H1 (cell line): ENCODE data around the gene VWA7. TPM values are rescaled to one million over a fixed set of nuclear protein-coding genes. Genes with fewer than 3 reads are reported as not detected.

Experiments used
- ASH2L ChIP-seq: fragments of 200-600, 300-600 bp; sonication (generic); IDR thresholded peaks from one replicate; pipeline ENCODE4 v1.7.1; 2017; ENCODE audit warnings: low read length
- BCL11A ChIP-seq, 2 experiments: IDR thresholded peaks; one replicate each; pipeline ENCODE4 v1.6.1; 2011; ENCODE audit warnings: low read depth in 2 of 2, low read length in 2 of 2, mild to moderate bottlenecking in 2 of 2
- BRCA1 ChIP-seq: IDR thresholded peaks from 2 replicates; pipeline ENCODE4 v1.6.1; 2012; ENCODE audit warnings: low read depth, low read length, improper control_type of control experiment
- CHD7 ChIP-seq: fragments of 300-600 bp; sonication (generic); IDR thresholded peaks from 2 replicates; pipeline ENCODE4 v1.7.1; 2012; ENCODE audit warnings: low read length, moderate library complexity, mild to moderate bottlenecking, inconsistent platforms; ENCODE audit not compliant: insufficient replicate concordance
- CREB1 ChIP-seq: IDR thresholded peaks from 2 replicates; pipeline ENCODE4 v1.6.1; 2012; ENCODE audit warnings: inconsistent platforms
- KDM5A ChIP-seq: fragments of 200-600 bp; IDR thresholded peaks from 2 replicates; pipeline ENCODE4 v1.7.1; 2012; ENCODE audit warnings: mild to moderate bottlenecking, low read length, inconsistent platforms, mixed read lengths
- RNF2 ChIP-seq: fragments of 200-900, 300-1000 bp; sonication (generic); IDR thresholded peaks from 2 replicates; pipeline ENCODE4 v1.7.1; 2016; ENCODE audit warnings: borderline replicate concordance, low read depth, mild to moderate bottlenecking, antibody characterized with exemption, low read length; ENCODE audit not compliant: poor library complexity, severe bottlenecking; ENCODE audit errors: missing control alignments
- RXRA ChIP-seq: IDR thresholded peaks from 2 replicates; pipeline ENCODE4 v1.6.1; 2011; ENCODE audit warnings: low read depth, mild to moderate bottlenecking, low read length, moderate library complexity; ENCODE audit not compliant: insufficient read depth
- SP1 ChIP-seq: IDR thresholded peaks from 2 replicates; pipeline ENCODE4 v1.6.1; 2011; ENCODE audit warnings: low read depth, low read length
- TAF1 ChIP-seq: IDR thresholded peaks from 2 replicates; pipeline ENCODE4 v1.6.1; 2011; ENCODE audit warnings: mild to moderate bottlenecking, low read depth, low read length
- TEAD4 ChIP-seq: IDR thresholded peaks from 2 replicates; pipeline ENCODE4 v1.6.1; 2012; ENCODE audit warnings: low read depth, low read length, inconsistent platforms, mixed read lengths
- polyA plus RNA-seq, 7 experiments: library from polyadenylated mRNA; depleted of rRNA in 3 of 7; stranded (reverse) in 5 of 7; unstranded in 2 of 7; fragments of >200 nt in 5 of 7; fragments of 200-250 nt in 2 of 7; gene quantifications; 1 replicate in 5 of 7; 2 replicates in 1 of 7; 4 replicates in 1 of 7; pipeline versions ENCODE4 v1.2.1 to v1.2.3, GENCODE V29; 2011 to 2013; ENCODE audit warnings: missing spikeins in 2 of 7, mixed read lengths in 2 of 7
- total RNA-seq: library from RNA; stranded (reverse); fragmentation: NEBNext Ultra II Directional; extraction: Animal tissue kit (Norgen Biotek cat#: 25700); gene quantifications from 2 replicates; pipeline ENCODE4 v1.2.1, GENCODE V29; 2021

The VWA7 gene
- total and polyA plus RNA-seq, 2 of the 8 experiments (the other 6 are each of a cell fraction or from before 2014, with no cell fraction given) = 0.82 to 2.1 TPM

- no peak for TF ChIP-seq CHD7
- no peak for TF ChIP-seq KDM5A
- TF ChIP-seq ASH2L = no peak
- no peak for TF ChIP-seq CREB1
- TF ChIP-seq SP1 = no peak
- no peak for TF ChIP-seq BRCA1
- TF ChIP-seq TEAD4 = no peak
- TF ChIP-seq RXRA = no peak
- no peak for TF ChIP-seq RNF2
- TF ChIP-seq TAF1 = no peak
- no peak for TF ChIP-seq BCL11A (IDR thresholded peaks at IDR 0.05; ENCODE audit: low read depth in 2 of 2, low read length in 2 of 2)
- TF ChIP-seq, all 59 proteins: peak for 0
Measured at GRCh38 chr6:31779908-31780307, 2.8 kb upstream of the VWA7 start (continued).
